HEK293 (cell line): Measurements from ENCODE around the gene CCDC181.

Source experiments
- GFI1B ChIP-seq: fragments of 450-650 bp; formaldehyde crosslinking; IDR thresholded peaks from 2 replicates; pipeline ENCODE4 v1.5.1; 2016; ENCODE audit warnings: missing biosample characterization, missing genetic modification characterization
- GLIS1 ChIP-seq: fragments of 450-650 bp; formaldehyde crosslinking; IDR thresholded peaks from 2 replicates; pipeline ENCODE4 v1.5.1; 2016; ENCODE audit warnings: missing biosample characterization, missing genetic modification characterization
- KLF1 ChIP-seq: fragments of 450-650 bp; formaldehyde crosslinking; IDR thresholded peaks from 2 replicates; pipeline ENCODE4 v1.5.1; 2016; ENCODE audit warnings: missing biosample characterization, missing genetic modification characterization
- KLF8 ChIP-seq: fragments of 450-650 bp; formaldehyde crosslinking; IDR thresholded peaks from 2 replicates; pipeline ENCODE4 v1.5.1; 2016; ENCODE audit warnings: missing biosample characterization, missing genetic modification characterization
- KLF9 ChIP-seq: fragments of 450-650 bp; formaldehyde crosslinking; IDR thresholded peaks from 2 replicates; pipeline ENCODE4 v1.5.1; 2016; ENCODE audit warnings: missing biosample characterization, missing genetic modification characterization, low read depth
- OVOL3 ChIP-seq: fragments of 450-650 bp; formaldehyde crosslinking; IDR thresholded peaks from 2 replicates; pipeline ENCODE4 v1.5.1; 2016; ENCODE audit warnings: missing biosample characterization, missing genetic modification characterization
- TRIM28 ChIP-seq: IDR thresholded peaks from 2 replicates; pipeline ENCODE4 v1.6.1; 2011; ENCODE audit warnings: low read length, control low read depth, borderline replicate concordance
- WT1 ChIP-seq: fragments of 450-650 bp; formaldehyde crosslinking; IDR thresholded peaks from 2 replicates; pipeline ENCODE4 v1.5.1; 2016; ENCODE audit warnings: missing biosample characterization, missing genetic modification characterization
- YY1 ChIP-seq: fragments of 450-650 bp; formaldehyde crosslinking; IDR thresholded peaks from 2 replicates; pipeline ENCODE4 v1.5.1; 2018; ENCODE audit warnings: missing biosample characterization, missing genetic modification characterization
- YY2 ChIP-seq: fragments of 450-650 bp; formaldehyde crosslinking; IDR thresholded peaks from 2 replicates; pipeline ENCODE4 v1.5.1; 2016; ENCODE audit warnings: missing biosample characterization, missing genetic modification characterization
- ZBTB7A ChIP-seq: fragments of 450-650 bp; formaldehyde crosslinking; IDR thresholded peaks from 2 replicates; pipeline ENCODE4 v1.5.1; 2016; ENCODE audit warnings: low read depth, missing biosample characterization, missing genetic modification characterization
- ZEB2 ChIP-seq: fragments of 450-650 bp; formaldehyde crosslinking; IDR thresholded peaks from 2 replicates; pipeline ENCODE4 v1.5.1; 2016; ENCODE audit warnings: missing biosample characterization, missing genetic modification characterization
- ZFHX2 ChIP-seq: fragments of 450-650 bp; formaldehyde crosslinking; conservative IDR thresholded peaks from 2 replicates; pipeline ENCODE4 v1.5.1; 2016; ENCODE audit warnings: missing biosample characterization, missing genetic modification characterization
- ZFP3 ChIP-seq: fragments of 450-650 bp; formaldehyde crosslinking; IDR thresholded peaks from 2 replicates; pipeline ENCODE4 v1.5.1; 2016; ENCODE audit warnings: low read depth, missing biosample characterization, missing genetic modification characterization
- ZIC2 ChIP-seq: fragments of 450-650 bp; formaldehyde crosslinking; IDR thresholded peaks from 2 replicates; pipeline ENCODE4 v1.5.1; 2016; ENCODE audit warnings: missing biosample characterization, missing genetic modification characterization
- ZNF175 ChIP-seq: fragments of 450-650 bp; formaldehyde crosslinking; IDR thresholded peaks from 2 replicates; pipeline ENCODE4 v1.5.1; 2016; ENCODE audit warnings: missing biosample characterization, missing genetic modification characterization
- ZNF19 ChIP-seq: fragments of 450-650 bp; formaldehyde crosslinking; IDR thresholded peaks from 2 replicates; pipeline ENCODE4; 2016; ENCODE audit warnings: missing biosample characterization, missing genetic modification characterization, low read depth
- ZNF223 ChIP-seq: fragments of 450-650 bp; formaldehyde crosslinking; IDR thresholded peaks from 2 replicates; pipeline ENCODE4 v1.5.1; 2016; ENCODE audit warnings: missing biosample characterization, missing genetic modification characterization
- ZNF335 ChIP-seq: fragments of 450-650 bp; formaldehyde crosslinking; conservative IDR thresholded peaks from 2 replicates; pipeline ENCODE4 v1.5.1; 2016; ENCODE audit warnings: missing biosample characterization, missing genetic modification characterization
- ZNF350 ChIP-seq: fragments of 450-650 bp; formaldehyde crosslinking; IDR thresholded peaks from 2 replicates; pipeline ENCODE4 v1.5.0; 2017; ENCODE audit warnings: missing biosample characterization, mild to moderate bottlenecking, missing genetic modification characterization
- ZNF366 ChIP-seq: fragments of 450-650 bp; formaldehyde crosslinking; conservative IDR thresholded peaks from 2 replicates; pipeline ENCODE4 v1.5.1; 2016; ENCODE audit warnings: missing biosample characterization, missing genetic modification characterization
- ZNF501 ChIP-seq: fragments of 450-650 bp; formaldehyde crosslinking; IDR thresholded peaks from 2 replicates; pipeline ENCODE4 v1.5.1; 2016; ENCODE audit warnings: missing biosample characterization, missing genetic modification characterization
- ZNF514 ChIP-seq: fragments of 450-650 bp; formaldehyde crosslinking; IDR thresholded peaks from 2 replicates; pipeline ENCODE4 v1.5.1; 2016; ENCODE audit warnings: missing biosample characterization, missing genetic modification characterization
- ZNF544 ChIP-seq: fragments of 450-650 bp; formaldehyde crosslinking; IDR thresholded peaks from 2 replicates; pipeline ENCODE4 v1.5.0; 2017; ENCODE audit warnings: missing biosample characterization, missing genetic modification characterization
- ZNF626 ChIP-seq: fragments of 450-650 bp; sonication (Bioruptor Pico); formaldehyde crosslinking; IDR thresholded peaks from 2 replicates; pipeline ENCODE4 v1.5.1; 2018; ENCODE audit warnings: missing biosample characterization, missing genetic modification characterization, inconsistent platforms
- ZNF629 ChIP-seq: fragments of 450-650 bp; formaldehyde crosslinking; IDR thresholded peaks from 2 replicates; pipeline ENCODE4 v1.5.1; 2017; ENCODE audit warnings: missing biosample characterization, missing genetic modification characterization
- ZNF660 ChIP-seq: fragments of 450-650 bp; IDR thresholded peaks from 2 replicates; pipeline ENCODE4 v1.5.1; 2018; ENCODE audit warnings: missing biosample characterization, mild to moderate bottlenecking, missing genetic modification characterization
- ZXDB ChIP-seq: fragments of 450-650 bp; formaldehyde crosslinking; IDR thresholded peaks from 2 replicates; pipeline ENCODE4 v1.5.1; 2016; ENCODE audit warnings: missing biosample characterization, missing genetic modification characterization
- TF ChIP-seq, protein P1 (sequence below): fragments of 450-650 bp; formaldehyde crosslinking; conservative IDR thresholded peaks from 2 replicates; pipeline ENCODE4 v1.5.1; 2016; ENCODE audit warnings: low read depth, missing biosample characterization, missing genetic modification characterization
- TF ChIP-seq, protein P2 (sequence below): fragments of 450-650 bp; formaldehyde crosslinking; optimal IDR thresholded peaks from 2 replicates; pipeline ENCODE3; 2016; ENCODE audit warnings: missing biosample characterization, mild to moderate bottlenecking, missing genetic modification characterization
- TF ChIP-seq, protein P3 (sequence below): fragments of 450-650 bp; formaldehyde crosslinking; IDR thresholded peaks from 2 replicates; pipeline ENCODE4 v1.5.1; 2017; ENCODE audit warnings: missing biosample characterization, missing genetic modification characterization
- TF ChIP-seq, protein P4 (sequence below): fragments of 450-650 bp; formaldehyde crosslinking; IDR thresholded peaks from 2 replicates; pipeline ENCODE4 v1.5.1; 2016; ENCODE audit warnings: missing biosample characterization, missing genetic modification characterization
- TF ChIP-seq, protein P5 (sequence below): fragments of 450-650 bp; formaldehyde crosslinking; IDR thresholded peaks from 2 replicates; pipeline ENCODE4 v1.5.1; 2016; ENCODE audit warnings: missing biosample characterization, missing genetic modification characterization

CCDC181 gene

DNA sequence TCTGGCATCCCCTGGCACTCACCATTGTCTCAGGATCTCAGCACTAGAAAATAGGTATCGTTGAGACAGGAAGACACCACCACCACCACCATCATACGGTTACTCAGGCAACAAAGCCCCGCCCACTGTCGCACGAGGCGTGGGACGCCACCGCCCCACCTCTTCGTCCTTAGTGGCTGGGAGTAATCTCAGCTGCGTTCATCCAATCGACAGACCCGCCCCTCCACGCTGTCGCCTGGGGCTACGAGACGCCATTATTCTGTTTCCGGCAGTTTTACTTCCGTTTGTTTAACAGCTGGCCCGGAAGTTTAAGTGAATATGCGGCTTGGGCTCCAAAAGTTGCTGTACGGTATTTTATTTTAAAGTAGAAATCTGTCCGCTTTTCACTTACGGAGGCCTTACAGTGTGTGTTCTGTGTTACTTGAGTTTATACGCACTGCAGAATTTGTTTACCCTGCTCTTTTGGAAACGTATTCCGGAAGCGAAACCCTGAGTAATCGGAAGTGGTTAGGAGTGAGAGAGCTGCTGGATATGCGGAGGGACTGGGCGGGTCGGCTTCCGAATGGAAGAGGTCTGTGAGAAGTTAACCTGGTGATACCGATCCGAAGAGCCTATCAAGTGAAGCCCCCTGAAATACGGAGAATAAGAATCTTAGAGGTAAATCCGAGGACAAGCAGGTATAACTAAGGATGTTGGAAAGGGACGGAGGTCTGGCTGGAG, 59.4 kb downstream of the CCDC181 start, which contains the start of the genes BLZF1 and NME7 (continued):
- TF ChIP-seq KLF8, result peak; percentile 66; the same call in 1 of the 2 replicates
- peak; percentile 60 for TF ChIP-seq ZEB2 (tag by site-specific recombination)
- TF ChIP-seq ZNF366 (tag by site-specific recombination), result peak; percentile 91
- TF ChIP-seq GFI1B (tag by site-specific recombination), result no peak
- peak; percentile 83 for TF ChIP-seq ZFHX2 (tag by site-specific recombination)
- TF ChIP-seq WT1 (tag by site-specific recombination), result no peak
- TF ChIP-seq ZNF544 (tag by site-specific recombination), result no peak
- TF ChIP-seq YY1 (tag by site-specific recombination), result peak; percentile 71
- TF ChIP-seq, protein P1, sequence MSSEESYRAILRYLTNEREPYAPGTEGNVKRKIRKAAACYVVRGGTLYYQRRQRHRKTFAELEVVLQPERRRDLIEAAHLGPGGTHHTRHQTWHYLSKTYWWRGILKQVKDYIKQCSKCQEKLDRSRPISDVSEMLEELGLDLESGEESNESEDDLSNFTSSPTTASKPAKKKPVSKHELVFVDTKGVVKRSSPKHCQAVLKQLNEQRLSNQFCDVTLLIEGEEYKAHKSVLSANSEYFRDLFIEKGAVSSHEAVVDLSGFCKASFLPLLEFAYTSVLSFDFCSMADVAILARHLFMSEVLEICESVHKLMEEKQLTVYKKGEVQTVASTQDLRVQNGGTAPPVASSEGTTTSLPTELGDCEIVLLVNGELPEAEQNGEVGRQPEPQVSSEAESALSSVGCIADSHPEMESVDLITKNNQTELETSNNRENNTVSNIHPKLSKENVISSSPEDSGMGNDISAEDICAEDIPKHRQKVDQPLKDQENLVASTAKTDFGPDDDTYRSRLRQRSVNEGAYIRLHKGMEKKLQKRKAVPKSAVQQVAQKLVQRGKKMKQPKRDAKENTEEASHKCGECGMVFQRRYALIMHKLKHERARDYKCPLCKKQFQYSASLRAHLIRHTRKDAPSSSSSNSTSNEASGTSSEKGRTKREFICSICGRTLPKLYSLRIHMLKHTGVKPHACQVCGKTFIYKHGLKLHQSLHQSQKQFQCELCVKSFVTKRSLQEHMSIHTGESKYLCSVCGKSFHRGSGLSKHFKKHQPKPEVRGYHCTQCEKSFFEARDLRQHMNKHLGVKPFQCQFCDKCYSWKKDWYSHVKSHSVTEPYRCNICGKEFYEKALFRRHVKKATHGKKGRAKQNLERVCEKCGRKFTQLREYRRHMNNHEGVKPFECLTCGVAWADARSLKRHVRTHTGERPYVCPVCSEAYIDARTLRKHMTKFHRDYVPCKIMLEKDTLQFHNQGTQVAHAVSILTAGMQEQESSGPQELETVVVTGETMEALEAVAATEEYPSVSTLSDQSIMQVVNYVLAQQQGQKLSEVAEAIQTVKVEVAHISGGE, result peak; percentile 96
- no peak for TF ChIP-seq ZNF223 (tag by site-specific recombination)
- TF ChIP-seq ZIC2 (tag by site-specific recombination), result no peak
- no peak; the same call in 1 of the 2 replicates for TF ChIP-seq OVOL3
- peak; percentile 38 for TF ChIP-seq ZNF660 (tag by site-specific recombination)
- TF ChIP-seq, protein P2, sequence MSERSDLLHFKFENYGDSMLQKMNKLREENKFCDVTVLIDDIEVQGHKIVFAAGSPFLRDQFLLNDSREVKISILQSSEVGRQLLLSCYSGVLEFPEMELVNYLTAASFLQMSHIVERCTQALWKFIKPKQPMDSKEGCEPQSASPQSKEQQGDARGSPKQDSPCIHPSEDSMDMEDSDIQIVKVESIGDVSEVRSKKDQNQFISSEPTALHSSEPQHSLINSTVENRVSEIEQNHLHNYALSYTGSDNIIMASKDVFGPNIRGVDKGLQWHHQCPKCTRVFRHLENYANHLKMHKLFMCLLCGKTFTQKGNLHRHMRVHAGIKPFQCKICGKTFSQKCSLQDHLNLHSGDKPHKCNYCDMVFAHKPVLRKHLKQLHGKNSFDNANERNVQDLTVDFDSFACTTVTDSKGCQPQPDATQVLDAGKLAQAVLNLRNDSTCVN (tag by site-specific recombination), result peak; percentile 4
- TF ChIP-seq ZNF175 (tag by site-specific recombination), result no peak
- peak; percentile 91 for TF ChIP-seq ZNF350 (tag by site-specific recombination)
- no peak for TF ChIP-seq ZNF514 (tag by site-specific recombination)
- no peak for TF ChIP-seq ZNF19 (tag by site-specific recombination)
- TF ChIP-seq ZNF501, result peak; percentile 71
- peak; percentile 96 for TF ChIP-seq ZNF629 (tag by site-specific recombination)
- TF ChIP-seq YY2 (tag by site-specific recombination), result 0 out of 2 replicates have a peak, but pooled peaks have one; percentile 9
- TF ChIP-seq ZXDB (tag by site-specific recombination), result peak; percentile 96
- TF ChIP-seq, protein P3, sequence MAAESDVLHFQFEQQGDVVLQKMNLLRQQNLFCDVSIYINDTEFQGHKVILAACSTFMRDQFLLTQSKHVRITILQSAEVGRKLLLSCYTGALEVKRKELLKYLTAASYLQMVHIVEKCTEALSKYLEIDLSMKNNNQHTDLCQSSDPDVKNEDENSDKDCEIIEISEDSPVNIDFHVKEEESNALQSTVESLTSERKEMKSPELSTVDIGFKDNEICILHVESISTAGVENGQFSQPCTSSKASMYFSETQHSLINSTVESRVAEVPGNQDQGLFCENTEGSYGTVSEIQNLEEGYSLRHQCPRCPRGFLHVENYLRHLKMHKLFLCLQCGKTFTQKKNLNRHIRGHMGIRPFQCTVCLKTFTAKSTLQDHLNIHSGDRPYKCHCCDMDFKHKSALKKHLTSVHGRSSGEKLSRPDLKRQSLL (tag by site-specific recombination), result 0 out of 2 replicates have a peak, but pooled peaks have one; percentile 7
- no peak for TF ChIP-seq ZFP3 (tag by site-specific recombination)
- TF ChIP-seq TRIM28, result peak; percentile 55; the same call in 1 of the 2 replicates
- TF ChIP-seq, protein P4, sequence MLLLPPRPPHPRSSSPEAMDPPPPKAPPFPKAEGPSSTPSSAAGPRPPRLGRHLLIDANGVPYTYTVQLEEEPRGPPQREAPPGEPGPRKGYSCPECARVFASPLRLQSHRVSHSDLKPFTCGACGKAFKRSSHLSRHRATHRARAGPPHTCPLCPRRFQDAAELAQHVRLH (tag by site-specific recombination), result peak; percentile 100
- TF ChIP-seq GLIS1, result no peak
- 0 out of 2 replicates have a peak, but pooled peaks have one; percentile 22 for TF ChIP-seq ZNF626 (tag by site-specific recombination)
- TF ChIP-seq ZBTB7A (tag by site-specific recombination), result no peak
- TF ChIP-seq KLF1 (tag by site-specific recombination), result peak; percentile 90
- TF ChIP-seq KLF9 (tag by site-specific recombination), result peak; percentile 88
- TF ChIP-seq ZNF335 (tag by site-specific recombination), result peak; percentile 73
- TF ChIP-seq, protein P5, sequence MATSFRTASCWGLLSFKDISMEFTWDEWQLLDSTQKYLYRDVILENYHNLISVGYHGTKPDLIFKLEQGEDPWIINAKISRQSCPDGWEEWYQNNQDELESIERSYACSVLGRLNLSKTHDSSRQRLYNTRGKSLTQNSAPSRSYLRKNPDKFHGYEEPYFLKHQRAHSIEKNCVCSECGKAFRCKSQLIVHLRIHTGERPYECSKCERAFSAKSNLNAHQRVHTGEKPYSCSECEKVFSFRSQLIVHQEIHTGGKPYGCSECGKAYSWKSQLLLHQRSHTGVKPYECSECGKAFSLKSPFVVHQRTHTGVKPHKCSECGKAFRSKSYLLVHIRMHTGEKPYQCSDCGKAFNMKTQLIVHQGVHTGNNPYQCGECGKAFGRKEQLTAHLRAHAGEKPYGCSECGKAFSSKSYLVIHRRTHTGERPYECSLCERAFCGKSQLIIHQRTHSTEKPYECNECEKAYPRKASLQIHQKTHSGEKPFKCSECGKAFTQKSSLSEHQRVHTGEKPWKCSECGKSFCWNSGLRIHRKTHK (tag by site-specific recombination), result no peak
